CD4-positive, alpha-beta T cell (primary cell): ENCODE results near the gene AFF3. TPM values are rescaled to one million over a fixed set of nuclear protein-coding genes. Genes with fewer than 3 reads are reported as not detected.

Experiments used
- ATAC-seq: fragments of 200-7000 bp; cut with Tn5 transposase; one replicate; pipeline ENCODE4 v1.10.0; 2022; ENCODE audit warnings: mild to moderate bottlenecking; ENCODE audit not compliant: poor library complexity
- CTCF ChIA-PET: fragments of 350-600 bp; sonication (Branson Sonifier 250); formaldehyde crosslinking; loops from one replicate; lab custom pipeline; 2021; ENCODE audit warnings: antibody characterized with exemption, inconsistent platforms; lab: Charles Lee
- POLR2A ChIA-PET: fragments of 350-600 bp; sonication (Branson Sonifier 250); formaldehyde crosslinking; loops from one replicate; lab custom pipeline; 2021; ENCODE audit warnings: antibody characterized with exemption, inconsistent platforms; lab: Charles Lee
- DNase-seq, 14 experiments: peaks; one replicate each; pipeline ENCODE4 v3.0.0-alpha.2; 2013 to 2020; ENCODE audit warnings: mixed read lengths in 2 of 14
- H3K27ac ChIP-seq, 2 donors: one replicate each; pipeline versions ENCODE4 v1.5.1 to v1.7.0; 2013; ENCODE audit warnings: low read length in 2 of 2, low read depth in 1 of 2, mild to moderate bottlenecking in 1 of 2
- H3K27me3 ChIP-seq, 2 experiments: 1 replicate in 1 of 2; 2 replicates in 1 of 2; pipeline versions ENCODE4 v1.6.1 to v1.7.0; 2013; ENCODE audit warnings: low read length in 2 of 2, control low read depth in 1 of 2, mild to moderate bottlenecking in 1 of 2, moderate library complexity in 1 of 2; ENCODE audit not compliant: insufficient read depth in 2 of 2, control insufficient read depth in 1 of 2
- H3K36me3 ChIP-seq: one replicate; pipeline ENCODE4 v1.6.1; 2013; ENCODE audit warnings: low read length, control low read depth; ENCODE audit not compliant: insufficient read depth
- H3K4me1 ChIP-seq: one replicate; pipeline ENCODE4 v1.6.1; 2013; ENCODE audit warnings: low read length, control low read depth; ENCODE audit not compliant: insufficient read depth
- H3K4me3 ChIP-seq: one replicate; pipeline ENCODE4 v1.5.1; 2013; ENCODE audit warnings: mild to moderate bottlenecking, low read length, moderate library complexity
- H3K9me3 ChIP-seq, 2 experiments: 1 replicate in 1 of 2; 2 replicates in 1 of 2; pipeline versions ENCODE4 v1.6.1 to v1.7.0; 2013; ENCODE audit warnings: low read length in 2 of 2, mild to moderate bottlenecking in 2 of 2, control low read depth in 1 of 2, moderate library complexity in 1 of 2; ENCODE audit not compliant: control insufficient read depth in 1 of 2, insufficient read depth in 1 of 2
- H3K27ac Mint-ChIP-seq: one replicate; pipeline ENCODE4 v1.8.0; 2020; ENCODE audit warnings: mixed read lengths
- H3K27me3 Mint-ChIP-seq: one replicate; pipeline ENCODE4 v1.8.0; 2021; ENCODE audit warnings: mixed read lengths
- H3K36me3 Mint-ChIP-seq: one replicate; pipeline ENCODE4 v1.8.0; 2021; ENCODE audit warnings: low read depth, mixed read lengths
- H3K4me1 Mint-ChIP-seq: one replicate; pipeline ENCODE4 v1.8.0; 2021; ENCODE audit warnings: low read depth, mixed read lengths
- H3K4me3 Mint-ChIP-seq: one replicate; pipeline ENCODE4 v1.8.0; 2020; ENCODE audit warnings: mild to moderate bottlenecking, mixed read lengths
- H3K9me3 Mint-ChIP-seq: one replicate; pipeline ENCODE4 v1.8.0; 2020; ENCODE audit warnings: mixed read lengths
- intact Hi-C, 2 experiments: fragments of 100-400 bp; cut with DNase I in 1 of 2; cut with micrococcal nuclease in 1 of 2; formaldehyde crosslinking; loops; one replicate each; pipeline versions ENCODE4 v1.15.1 to v1.9.0; 2023 to 2025; cut with DNase I, micrococcal nuclease
- total RNA-seq, 174 experiments: library from RNA in 2 of 174; stranded (reverse) in 2 of 174; gene quantifications; one replicate each; pipeline ENCODE4 v1.2.3 and lab custom pipeline; 2021 to 2026
- TF ChIP-seq, protein P1 (sequence below): fragments of 200-600 bp; IDR thresholded peaks from one replicate; pipeline ENCODE4 v1.8.0; 2022; ENCODE audit warnings: antibody characterized with exemption, mild to moderate bottlenecking

AFF3 gene
- total RNA-seq, 2 experiments from 2014 or later = 15.4 to 15.7 TPM

DNA sequence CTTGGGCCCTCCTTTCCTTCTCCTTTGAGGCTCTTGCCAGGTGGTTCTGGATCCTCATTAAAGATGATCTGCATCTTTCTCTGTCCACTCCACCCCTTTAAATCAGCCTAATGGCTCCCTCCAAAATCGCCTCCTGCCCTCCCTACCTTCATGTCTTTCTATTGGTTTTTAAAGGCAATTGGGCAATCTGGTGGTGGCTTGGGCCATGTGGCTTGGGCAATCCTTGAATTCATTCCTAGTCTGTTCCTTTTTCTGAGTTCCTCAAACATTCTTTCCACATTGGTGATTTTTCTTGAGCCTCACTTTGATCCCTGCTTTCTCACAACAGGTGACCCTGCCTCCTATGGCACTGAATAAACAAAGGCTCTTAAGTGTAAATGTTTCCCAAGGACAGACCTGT lies 386.3 kb downstream of the AFF3 start:
- POLR2A ChIA-PET = no interaction called here
- TF ChIP-seq, protein P1, sequence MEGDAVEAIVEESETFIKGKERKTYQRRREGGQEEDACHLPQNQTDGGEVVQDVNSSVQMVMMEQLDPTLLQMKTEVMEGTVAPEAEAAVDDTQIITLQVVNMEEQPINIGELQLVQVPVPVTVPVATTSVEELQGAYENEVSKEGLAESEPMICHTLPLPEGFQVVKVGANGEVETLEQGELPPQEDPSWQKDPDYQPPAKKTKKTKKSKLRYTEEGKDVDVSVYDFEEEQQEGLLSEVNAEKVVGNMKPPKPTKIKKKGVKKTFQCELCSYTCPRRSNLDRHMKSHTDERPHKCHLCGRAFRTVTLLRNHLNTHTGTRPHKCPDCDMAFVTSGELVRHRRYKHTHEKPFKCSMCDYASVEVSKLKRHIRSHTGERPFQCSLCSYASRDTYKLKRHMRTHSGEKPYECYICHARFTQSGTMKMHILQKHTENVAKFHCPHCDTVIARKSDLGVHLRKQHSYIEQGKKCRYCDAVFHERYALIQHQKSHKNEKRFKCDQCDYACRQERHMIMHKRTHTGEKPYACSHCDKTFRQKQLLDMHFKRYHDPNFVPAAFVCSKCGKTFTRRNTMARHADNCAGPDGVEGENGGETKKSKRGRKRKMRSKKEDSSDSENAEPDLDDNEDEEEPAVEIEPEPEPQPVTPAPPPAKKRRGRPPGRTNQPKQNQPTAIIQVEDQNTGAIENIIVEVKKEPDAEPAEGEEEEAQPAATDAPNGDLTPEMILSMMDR = no peak
- H3K4me3 Mint-ChIP-seq = no peak overlapping the region
- ATAC-seq (no peak), DNase-seq (no peak)
- no peaks in the 10 kb centered on the region for H3K9me3 ChIP-seq
- H3K27me3 ChIP-seq = no peaks in the 10 kb centered on the region
- H3K9me3 Mint-ChIP-seq = no peaks in the 10 kb centered on the region
- H3K4me1 Mint-ChIP-seq = no peaks in the 10 kb centered on the region
- intact Hi-C loops = no loop called here
- no peaks in the 10 kb centered on the region for H3K27me3 Mint-ChIP-seq
- no peaks in the 10 kb centered on the region for H3K36me3 ChIP-seq
- H3K27ac Mint-ChIP-seq = no peak overlapping the region
- H3K36me3 Mint-ChIP-seq = no peaks in the 10 kb centered on the region
- no peak overlapping the region for H3K4me3 ChIP-seq
- CTCF ChIA-PET = no interaction called here
- no peak overlapping the region for H3K27ac ChIP-seq
- no peaks in the 10 kb centered on the region for H3K4me1 ChIP-seq

DNA sequence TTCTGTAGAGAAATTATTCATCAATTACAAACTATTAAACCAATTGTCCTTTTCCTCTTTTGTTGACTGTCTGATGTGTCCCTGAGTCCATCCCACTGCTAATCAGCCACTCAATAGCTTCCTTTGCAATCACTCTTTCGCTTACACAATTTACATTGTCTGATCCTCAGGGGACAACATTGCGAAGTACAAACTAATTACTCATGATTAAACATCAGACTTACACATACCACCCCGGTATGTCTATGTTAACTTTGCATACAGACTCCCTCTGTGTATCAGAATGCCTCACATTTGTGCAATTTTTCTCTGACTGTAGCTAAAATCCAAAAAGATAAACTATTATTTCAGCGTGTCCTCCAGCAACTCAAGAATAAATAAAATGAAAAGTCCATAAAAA lies 388.2 kb downstream of the AFF3 start:
- POLR2A ChIA-PET = no interaction called here
- H3K4me3 ChIP-seq = no peak overlapping the region
- no peak overlapping the region for H3K27ac ChIP-seq
- Mint-ChIP-seq H3K9me3 (no peaks in the 10 kb centered on the region), H3K4me1 (no peaks in the 10 kb centered on the region), H3K36me3 (no peaks in the 10 kb centered on the region), H3K27ac (no peak overlapping the region), H3K4me3 (no peak overlapping the region), H3K27me3 (no peaks in the 10 kb centered on the region)
- no peak for ATAC-seq
- no peak for DNase-seq
- H3K36me3 ChIP-seq = no peaks in the 10 kb centered on the region
- no peaks in the 10 kb centered on the region for H3K4me1 ChIP-seq
- TF ChIP-seq, protein P1 = no peak
- no peaks in the 10 kb centered on the region for H3K9me3 ChIP-seq
- intact Hi-C loops = no loop called here
- no peaks in the 10 kb centered on the region for H3K27me3 ChIP-seq
- CTCF ChIA-PET = no interaction called here

DNA sequence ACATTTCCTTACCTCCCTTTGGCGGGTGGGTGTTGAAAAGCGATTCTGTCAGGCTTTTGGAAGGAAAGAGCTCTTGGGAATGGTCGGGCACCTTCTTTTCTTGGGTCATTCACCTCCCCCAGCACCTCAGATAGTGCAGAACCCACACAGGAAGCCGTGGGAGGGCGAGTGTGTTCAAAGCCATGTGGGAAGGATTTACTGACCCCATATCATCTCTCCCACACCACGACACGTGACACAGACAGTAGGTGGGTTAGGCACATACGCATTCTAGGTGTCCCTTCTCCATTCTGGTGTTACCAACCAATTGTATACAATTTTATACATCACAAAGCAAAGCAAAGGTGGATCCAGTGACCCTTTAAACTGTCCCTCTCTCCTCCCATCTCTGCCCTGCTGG lies 388.9 kb downstream of the AFF3 start:
- intact Hi-C loops = no loop called here
- ChIA-PET CTCF (no interaction called here), POLR2A (no interaction called here)
- no peaks in the 10 kb centered on the region for H3K27me3 ChIP-seq
- no peak overlapping the region for H3K4me3 ChIP-seq
- TF ChIP-seq, protein P1 = no peak
- Mint-ChIP-seq H3K36me3 (no peaks in the 10 kb centered on the region), H3K9me3 (no peaks in the 10 kb centered on the region), H3K27ac (no peak overlapping the region), H3K4me1 (no peaks in the 10 kb centered on the region), H3K27me3 (no peaks in the 10 kb centered on the region), H3K4me3 (no peak overlapping the region)
- no peak overlapping the region for H3K27ac ChIP-seq
- ATAC-seq (no peak), DNase-seq (no peak)
- H3K9me3 ChIP-seq = no peaks in the 10 kb centered on the region
- H3K36me3 ChIP-seq = no peaks in the 10 kb centered on the region
- H3K4me1 ChIP-seq = no peaks in the 10 kb centered on the region
